Calu3 (cell line): ENCODE data around the gene RYR3. TPM values are rescaled to one million over a fixed set of nuclear protein-coding genes. Genes with fewer than 3 reads are reported as not detected.

Experiments
- BruUV-seq: library from RNA; stranded (reverse); fragments of 400-500 nt; replicated peaks from 2 replicates; lab custom pipeline; 2021; lab: Mats Ljungman, UMichigan
- CTCF ChIA-PET: fragments of 300-600 bp; sonication (Branson Sonifier 250); formaldehyde crosslinking; loops from one replicate; lab custom pipeline; 2022; ENCODE audit warnings: antibody characterized with exemption; lab: Charles Lee
- DNase-seq: peaks from one replicate; pipeline ENCODE4 v3.0.0; 2022
- H3K27ac Mint-ChIP-seq: one replicate; pipeline ENCODE4 v1.8.0; 2022; ENCODE audit warnings: mixed read lengths; ENCODE audit not compliant: unreplicated experiment
- H3K27me3 Mint-ChIP-seq: one replicate; pipeline ENCODE4 v1.8.0; 2022; ENCODE audit warnings: mixed read lengths; ENCODE audit not compliant: unreplicated experiment
- H3K36me3 Mint-ChIP-seq: one replicate; pipeline ENCODE4 v1.8.0; 2022; ENCODE audit warnings: mild to moderate bottlenecking, moderate library complexity, mixed read lengths; ENCODE audit not compliant: insufficient read depth, unreplicated experiment
- H3K4me1 Mint-ChIP-seq: one replicate; pipeline ENCODE4 v1.8.0; 2022; ENCODE audit warnings: mild to moderate bottlenecking, low read depth, mixed read lengths; ENCODE audit not compliant: unreplicated experiment
- H3K4me3 Mint-ChIP-seq: one replicate; pipeline ENCODE4 v1.8.0; 2022; ENCODE audit warnings: mild to moderate bottlenecking, low read depth, moderate library complexity, mixed read lengths; ENCODE audit not compliant: unreplicated experiment
- H3K9me3 Mint-ChIP-seq: one replicate; pipeline ENCODE4 v1.8.0; 2022; ENCODE audit warnings: low read depth, mixed read lengths; ENCODE audit not compliant: unreplicated experiment
- CTCF ChIP-seq: fragments of 200-600 bp; IDR thresholded peaks from one replicate; pipeline ENCODE4 v1.8.0; 2022; ENCODE audit warnings: antibody characterized with exemption; ENCODE audit not compliant: unreplicated experiment
- intact Hi-C: fragments of 100-400 bp; cut with micrococcal nuclease; formaldehyde crosslinking; loops from one replicate; pipeline ENCODE4 v1.10.0; 2022; ENCODE audit not compliant: unreplicated experiment
- total RNA-seq: library from RNA; stranded (reverse); gene quantifications from 2 replicates; pipeline ENCODE4 v1.2.3, GENCODE V29; 2022

RYR3 gene
- total RNA-seq, 1 experiment from 2014 or later: not detected

GRCh38 chr15:33699691-33700447 is 389.1 kb downstream of the RYR3 start:
- Mint-ChIP-seq H3K9me3 (no peaks in the 10 kb centered on the region), H3K27ac (no peak overlapping the region), H3K27me3 (peaks cover 33% of the 10 kb centered on the region), H3K4me1 (no peaks in the 10 kb centered on the region), H3K36me3 (no peaks in the 10 kb centered on the region), H3K4me3 (no peak overlapping the region)
- intact Hi-C loops: loop anchor here (1.0 to 2.0 kb wide), 2 partner anchors 407 to 466 kb away; no protein-coding TSS in a partner anchor
- no TSS peak for BruUV-seq
- TF ChIP-seq CTCF: no peak
- no peak for DNase-seq
- CTCF ChIA-PET: interaction anchor here (0.9 to 1.7 kb wide), 4 partner anchors 20 to 417 kb away, joined by 3 to 19 read pairs (median 6); no protein-coding TSS in a partner anchor

- intact Hi-C loops: loop anchor here (1.0 to 2.0 kb wide), 2 partner anchors 408 to 466 kb away; no protein-coding TSS in a partner anchor
- Mint-ChIP-seq H3K36me3 (no peaks in the 10 kb centered on the region), H3K4me3 (no peak overlapping the region), H3K4me1 (no peaks in the 10 kb centered on the region), H3K9me3 (no peaks in the 10 kb centered on the region), H3K27ac (no peak overlapping the region), H3K27me3 (peaks cover 33% of the 10 kb centered on the region)
- peak; percentile 43 for DNase-seq
- CTCF ChIA-PET: interaction anchor here (0.5 to 1.7 kb wide), 5 partner anchors 19 to 614 kb away, joined by 3 to 19 read pairs (median 5); no protein-coding TSS in a partner anchor
- peak; percentile 28 for TF ChIP-seq CTCF
- BruUV-seq: no TSS peak
Measured at GRCh38 chr15:33700695-33701303, 390.0 kb downstream of the RYR3 start.

GRCh38 chr15:33701304-33701696 is 390.5 kb downstream of the RYR3 start:
- CTCF ChIA-PET: interaction anchor here (0.5 to 1.7 kb wide), 4 partner anchors 19 to 615 kb away, joined by 3 to 19 read pairs (median 6); no protein-coding TSS in a partner anchor
- intact Hi-C loops: loop anchor here (2.0 kb wide), 1 partner anchor 408 kb away; no protein-coding TSS in a partner anchor
- H3K9me3 Mint-ChIP-seq: no peaks in the 10 kb centered on the region
- DNase-seq: no peak
- no TSS peak for BruUV-seq
- peaks cover 33% of the 10 kb centered on the region for H3K27me3 Mint-ChIP-seq
- H3K4me1 Mint-ChIP-seq: no peaks in the 10 kb centered on the region
- no peak overlapping the region for H3K27ac Mint-ChIP-seq
- no peak for TF ChIP-seq CTCF
- H3K36me3 Mint-ChIP-seq: no peaks in the 10 kb centered on the region
- no peak overlapping the region for H3K4me3 Mint-ChIP-seq

- H3K9me3 Mint-ChIP-seq: peaks cover 2% of the 10 kb centered on the region
- H3K36me3 Mint-ChIP-seq: no peaks in the 10 kb centered on the region
- no peaks in the 10 kb centered on the region for H3K27me3 Mint-ChIP-seq
- no peak for DNase-seq
- H3K4me3 Mint-ChIP-seq: no peak overlapping the region
- intact Hi-C loops: no loop called here
- CTCF ChIA-PET: no interaction called here
- H3K27ac Mint-ChIP-seq: no peak overlapping the region
- no peaks in the 10 kb centered on the region for H3K4me1 Mint-ChIP-seq
- no peak for TF ChIP-seq CTCF
- no TSS peak for BruUV-seq
Measured at GRCh38 chr15:33706173-33706572, 395.4 kb downstream of the RYR3 start.
